ENCODE measurements around the gene RERG.

- TF ChIP-seq FOXM1 (IDR thresholded peaks at IDR 0.05; ENCODE audit: borderline replicate concordance, low read depth), result no peak
- TF ChIP-seq RAD21 (IDR thresholded peaks at IDR 0.05; ENCODE audit: low read depth), result no peak
- TF ChIP-seq YY1 (IDR thresholded peaks at IDR 0.05; ENCODE audit: low read depth), result no peak
- no peak for TF ChIP-seq REST (IDR thresholded peaks at IDR 0.05; ENCODE audit: low read depth)
Observed at GRCh38 chr12:15253990-15254389, 32.8 kb upstream of the RERG start.
